ENCODE results near the gene RASSF1. TPM values are rescaled to one million over a fixed set of nuclear protein-coding genes. Genes with fewer than 3 reads are reported as not detected.

Gene RASSF1
- total RNA-seq, 1 donor from 2014 or later, result 11.0 TPM

Other genes with a start within 250 kb of the RASSF1 start
- 10.0 TPM for gene SEMA3F, start 185.5 kb downstream of the RASSF1 start, total RNA-seq
- not detected for gene GNAT1, start 149.2 kb downstream of the RASSF1 start, total RNA-seq
- gene SLC38A3, start 135.6 kb downstream of the RASSF1 start, total RNA-seq, result 6.6 TPM
- gene GNAI2, start 104.6 kb downstream of the RASSF1 start, total RNA-seq, result 153 TPM
- 26.5 TPM for gene SEMA3B, start 71.7 kb downstream of the RASSF1 start, total RNA-seq
- 25.7 TPM for gene LSMEM2, start 61.7 kb downstream of the RASSF1 start, total RNA-seq
- 45.7 TPM for gene IFRD2, start 48.4 kb downstream of the RASSF1 start, total RNA-seq
- 1.3 TPM for gene HYAL3, start 41.4 kb downstream of the RASSF1 start, total RNA-seq
- 8.5 TPM for gene NAA80, start 41.4 kb downstream of the RASSF1 start, total RNA-seq
- gene HYAL1, start 37.3 kb downstream of the RASSF1 start, total RNA-seq, result 51.6 TPM
- gene HYAL2, start 18.1 kb downstream of the RASSF1 start, total RNA-seq, result 42.0 TPM
- gene TUSC2, start 12.6 kb downstream of the RASSF1 start, total RNA-seq, result 24.5 TPM
- gene ZMYND10, start 4.9 kb upstream of the RASSF1 start, total RNA-seq, result 0.35 TPM
- gene NPRL2, start 9.9 kb upstream of the RASSF1 start, total RNA-seq, result 19.1 TPM
- gene CYB561D2, start 10.0 kb upstream of the RASSF1 start, total RNA-seq, result 6.4 TPM
- 26.6 TPM for gene TMEM115, start 18.7 kb upstream of the RASSF1 start, total RNA-seq
- gene CACNA2D2, start 162.8 kb upstream of the RASSF1 start, total RNA-seq, result 1.4 TPM
- 35.7 TPM for gene C3orf18, start 226.9 kb upstream of the RASSF1 start, total RNA-seq
- 14.4 TPM for gene HEMK1, start 228.7 kb upstream of the RASSF1 start, total RNA-seq

Data from cardiac septum (tissue), 1 donor.